Measurements from ENCODE around the gene SMARCD2.

Gene SMARCD2

DNA sequence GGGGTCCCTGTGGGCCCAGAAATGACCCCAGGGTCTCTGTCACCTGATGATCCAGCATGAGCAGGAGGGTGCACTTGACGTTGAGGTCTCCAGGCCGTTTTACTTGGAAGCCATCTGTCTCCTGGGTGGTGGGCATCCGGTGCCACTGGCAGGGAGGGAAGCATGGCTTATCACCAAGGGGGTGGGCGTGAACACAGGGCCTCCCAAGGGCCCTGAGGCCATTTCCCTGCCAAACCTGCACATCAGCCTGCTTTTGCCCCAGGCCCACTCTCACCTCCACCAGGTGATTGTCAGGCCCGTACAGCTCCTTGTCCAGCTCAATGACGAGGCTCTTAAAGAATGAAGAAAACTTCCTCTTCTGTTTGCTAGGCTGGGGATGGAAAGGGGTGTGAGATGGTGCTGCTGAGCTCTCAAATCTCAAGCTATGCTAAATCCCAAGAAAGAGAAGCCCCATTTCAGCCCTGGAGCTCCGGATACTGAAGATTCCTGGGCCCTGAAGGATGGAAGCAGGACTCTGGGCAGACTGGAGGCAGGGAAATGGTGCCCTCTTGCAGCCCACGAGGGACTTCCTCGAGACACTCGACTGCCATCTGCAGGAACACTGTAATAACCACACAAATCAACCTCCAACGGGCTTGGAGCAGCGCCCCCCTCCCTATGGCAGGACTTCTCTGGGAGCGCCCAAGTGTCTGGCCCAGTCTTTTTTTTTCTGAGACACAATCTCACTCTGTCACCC is 7.9 kb downstream of the SMARCD2 start:
- no peak for DNase-seq (ENCODE audit: low read depth, low spot score)
- ChIA-PET CTCF (interaction anchor here (0.7 to 1.6 kb wide), 14 partner anchors 9 to 208 kb away, joined by 3 to 15 read pairs (median 4); no protein-coding TSS in a partner anchor), POLR2A (interaction anchor here (0.7 to 1.4 kb wide), 2 partner anchors 13 to 15 kb away, joined by 5 to 6 read pairs; no protein-coding TSS in a partner anchor)

DNA sequence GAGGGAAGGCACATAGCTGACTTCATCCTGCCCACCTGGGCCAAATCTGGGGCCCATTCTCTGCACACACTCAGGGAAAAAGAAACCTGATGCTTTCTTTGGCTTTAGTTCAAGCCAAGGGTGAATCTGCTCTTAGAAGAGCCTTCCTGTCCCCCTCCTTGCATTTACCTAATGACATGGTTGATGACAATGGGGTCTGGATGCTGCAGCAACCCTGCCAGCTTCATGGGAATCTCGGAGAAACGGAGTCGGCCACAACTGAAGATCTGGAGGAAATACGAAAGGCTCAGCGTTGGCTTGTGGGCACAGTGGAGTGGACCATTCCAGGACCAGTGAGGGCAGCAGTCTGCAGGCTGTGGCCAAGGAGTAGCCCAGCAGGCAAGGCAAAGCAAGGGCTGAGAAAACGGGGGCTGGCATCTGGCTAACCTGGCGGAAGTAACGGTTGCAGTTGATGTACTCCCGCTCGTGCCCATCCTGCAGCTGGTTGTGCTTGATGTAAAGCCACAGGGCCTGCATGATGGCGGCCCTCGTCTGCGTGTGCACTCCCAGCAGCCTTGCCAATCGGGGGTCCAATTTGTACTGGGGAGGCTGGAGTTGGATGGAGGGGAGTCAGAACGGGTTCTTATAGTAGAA is 8.6 kb downstream of the SMARCD2 start:
- POLR2A ChIA-PET = interaction anchor here (0.7 to 1.4 kb wide), 2 partner anchors 12 to 15 kb away, joined by 5 to 6 read pairs; no protein-coding TSS in a partner anchor
- CTCF ChIA-PET = interaction anchor here (0.7 to 6.3 kb wide), 11 partner anchors 6 to 207 kb away, joined by 3 to 58 read pairs (median 5); partner anchors contain the start of gene SMARCD2

More for the DNA sequence above, 7.9 kb downstream of the SMARCD2 start:
- no peak overlapping the region for H3K4me3 ChIP-seq (ENCODE audit: low read depth, low read length)
- TF ChIP-seq, protein P1, sequence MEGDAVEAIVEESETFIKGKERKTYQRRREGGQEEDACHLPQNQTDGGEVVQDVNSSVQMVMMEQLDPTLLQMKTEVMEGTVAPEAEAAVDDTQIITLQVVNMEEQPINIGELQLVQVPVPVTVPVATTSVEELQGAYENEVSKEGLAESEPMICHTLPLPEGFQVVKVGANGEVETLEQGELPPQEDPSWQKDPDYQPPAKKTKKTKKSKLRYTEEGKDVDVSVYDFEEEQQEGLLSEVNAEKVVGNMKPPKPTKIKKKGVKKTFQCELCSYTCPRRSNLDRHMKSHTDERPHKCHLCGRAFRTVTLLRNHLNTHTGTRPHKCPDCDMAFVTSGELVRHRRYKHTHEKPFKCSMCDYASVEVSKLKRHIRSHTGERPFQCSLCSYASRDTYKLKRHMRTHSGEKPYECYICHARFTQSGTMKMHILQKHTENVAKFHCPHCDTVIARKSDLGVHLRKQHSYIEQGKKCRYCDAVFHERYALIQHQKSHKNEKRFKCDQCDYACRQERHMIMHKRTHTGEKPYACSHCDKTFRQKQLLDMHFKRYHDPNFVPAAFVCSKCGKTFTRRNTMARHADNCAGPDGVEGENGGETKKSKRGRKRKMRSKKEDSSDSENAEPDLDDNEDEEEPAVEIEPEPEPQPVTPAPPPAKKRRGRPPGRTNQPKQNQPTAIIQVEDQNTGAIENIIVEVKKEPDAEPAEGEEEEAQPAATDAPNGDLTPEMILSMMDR (IDR thresholded peaks at IDR 0.05; ENCODE audit: insufficient read depth, low read length, missing control alignments) = peak; percentile 76

DNA sequence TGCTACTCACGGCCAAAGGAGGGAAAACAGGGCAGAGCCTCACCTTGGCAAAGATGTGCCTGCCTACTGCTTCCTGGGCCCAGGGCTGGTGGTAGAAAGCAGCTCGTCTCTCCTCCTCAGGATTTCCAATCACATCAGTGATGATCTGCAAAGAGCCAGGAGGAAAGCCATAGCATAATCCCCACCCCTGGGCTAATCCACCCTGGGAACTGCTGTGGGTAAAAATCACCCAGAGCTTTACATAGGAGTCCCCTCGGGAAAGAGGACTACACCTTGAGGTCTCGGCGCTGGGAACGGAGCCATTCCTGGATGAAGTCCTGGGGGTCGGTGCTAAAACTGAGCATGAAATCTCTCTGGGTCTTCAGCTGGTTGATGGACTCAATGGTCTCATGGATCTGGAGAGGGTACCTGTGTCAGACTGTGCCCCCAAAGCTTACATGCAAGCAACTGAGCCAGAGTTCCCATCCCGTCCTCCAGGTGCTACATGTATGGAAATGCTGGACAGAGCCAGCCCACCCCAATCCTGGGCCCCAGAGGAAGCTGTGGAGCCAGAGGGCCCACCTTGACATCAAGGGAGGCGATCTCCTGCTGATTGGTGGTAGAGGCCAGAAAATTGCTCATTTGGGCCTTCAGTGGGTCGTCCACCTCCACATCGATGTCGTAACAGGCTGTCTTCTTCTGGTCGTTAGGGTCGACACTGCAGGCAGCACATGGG is 9.3 kb downstream of the SMARCD2 start:
- ChIA-PET POLR2A (interaction anchor here (1.4 to 1.7 kb wide), 2 partner anchors 8 to 14 kb away, joined by 6 to 8 read pairs; partner anchors contain the start of gene SMARCD2), CTCF (interaction anchor here (0.8 to 6.3 kb wide), 4 partner anchors 7 to 135 kb away, joined by 3 to 58 read pairs (median 4); partner anchors contain the start of gene SMARCD2)
- DNase-seq (ENCODE audit: low read depth, low spot score) = no peak
- TF ChIP-seq, protein P1 (IDR thresholded peaks at IDR 0.05; ENCODE audit: insufficient read depth, low read length, missing control alignments) = no peak
- H3K4me3 ChIP-seq (ENCODE audit: low read depth, low read length) = no peak overlapping the region

More for the DNA sequence above, 8.6 kb downstream of the SMARCD2 start:
- TF ChIP-seq, protein P1 (IDR thresholded peaks at IDR 0.05; ENCODE audit: insufficient read depth, low read length, missing control alignments) = no peak
- no peak overlapping the region for H3K4me3 ChIP-seq (ENCODE audit: low read depth, low read length)
- no peak for DNase-seq (ENCODE audit: low read depth, low spot score)

DNA sequence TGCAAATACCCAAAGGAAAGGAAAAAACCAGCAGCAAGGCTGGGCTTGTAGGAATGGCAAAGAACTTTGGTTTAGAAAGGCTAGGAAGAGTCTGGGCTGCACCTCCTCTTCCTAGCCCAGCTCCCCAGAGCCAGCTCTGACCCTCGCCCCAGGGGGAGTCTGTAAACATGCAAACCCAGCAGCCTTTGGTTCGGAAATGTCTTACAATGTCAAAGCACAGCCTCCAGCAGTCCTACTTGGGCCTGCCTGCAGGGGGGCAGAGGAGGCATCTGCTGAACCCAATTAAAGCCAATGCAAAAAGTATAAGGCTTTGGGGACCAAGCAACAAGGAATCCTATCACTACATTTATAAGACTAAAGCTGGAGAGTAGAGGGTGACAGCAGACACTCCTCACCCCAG is 10.0 kb downstream of the SMARCD2 start:
- POLR2A ChIA-PET = interaction anchor here (1.7 kb wide), 1 partner anchor 9 kb away, joined by 8 read pairs; the partner anchor contains the start of gene SMARCD2
- no peak overlapping the region for H3K4me3 ChIP-seq (ENCODE audit: low read depth, low read length)
- DNase-seq (ENCODE audit: low read depth, low spot score) = no peak
- TF ChIP-seq, protein P1 (IDR thresholded peaks at IDR 0.05; ENCODE audit: insufficient read depth, low read length, missing control alignments) = no peak
- CTCF ChIA-PET = interaction anchor here (0.8 to 6.3 kb wide), 3 partner anchors 8 to 134 kb away, joined by 3 to 58 read pairs (median 3); partner anchors contain the start of gene SMARCD2

DNA sequence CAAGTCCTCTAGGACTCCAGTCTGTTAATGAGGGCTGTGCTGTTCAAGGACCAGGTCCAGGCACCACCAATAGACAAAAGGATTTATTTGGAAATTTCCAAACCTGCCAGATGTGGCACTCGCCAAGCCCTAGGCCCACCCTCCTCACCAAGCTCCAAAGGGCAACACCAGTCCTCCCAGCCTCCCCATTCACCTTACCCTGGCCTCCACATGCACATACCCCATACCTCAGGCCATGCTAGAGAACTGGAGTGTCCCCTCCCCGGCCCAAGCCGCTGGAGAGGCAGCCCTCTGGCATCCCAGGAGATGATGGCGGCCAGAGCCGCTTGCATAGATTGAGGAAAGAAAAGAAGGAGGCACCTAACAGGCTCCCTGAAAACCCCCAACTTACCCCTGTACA is 10.5 kb downstream of the SMARCD2 start:
- POLR2A ChIA-PET = interaction anchor here (1.7 kb wide), 1 partner anchor 10 kb away, joined by 8 read pairs; the partner anchor contains the start of gene SMARCD2
- CTCF ChIA-PET = interaction anchor here (0.9 to 6.3 kb wide), 2 partner anchors 8 to 35 kb away, joined by 4 to 58 read pairs; partner anchors contain the start of gene SMARCD2
- DNase-seq (ENCODE audit: low read depth, low spot score) = no peak
- TF ChIP-seq, protein P1 (IDR thresholded peaks at IDR 0.05; ENCODE audit: insufficient read depth, low read length, missing control alignments) = no peak
- H3K4me3 ChIP-seq (ENCODE audit: low read depth, low read length) = no peak overlapping the region
